Urinary bladder (tissue), 4 donors: ENCODE measurements around the gene KDM5C. TPM values are rescaled to one million over a fixed set of nuclear protein-coding genes. Genes with fewer than 3 reads are reported as not detected.

Source experiments
- DNase-seq: peaks from one replicate; pipeline ENCODE4 v3.0.0-alpha.2; 2015; ENCODE audit errors: extremely low spot score
- H3K27ac ChIP-seq: one replicate; pipeline ENCODE4 v1.5.1; 2013; ENCODE audit warnings: low read depth, mild to moderate bottlenecking, moderate library complexity
- H3K36me3 ChIP-seq: one replicate; pipeline ENCODE4 v1.6.1; 2013; ENCODE audit warnings: mild to moderate bottlenecking, moderate library complexity; ENCODE audit not compliant: insufficient read depth
- H3K4me1 ChIP-seq: one replicate; pipeline ENCODE4 v1.6.1; 2013; ENCODE audit warnings: mild to moderate bottlenecking, moderate library complexity; ENCODE audit not compliant: insufficient read depth
- H3K4me3 ChIP-seq: one replicate; pipeline ENCODE4 v1.5.1; 2013; ENCODE audit warnings: low read depth, low read length
- WGBS: extraction: QIAGEN DNeasy Blood & Tissue Kit; methylation state at CpG from one replicate; pipeline ENCODE4 v1.1.7; 2013; 5-methylcytosine and 5-hydroxymethylcytosine counted together
- polyA plus RNA-seq: library from polyadenylated mRNA; stranded (reverse); fragments of 200-250 nt; gene quantifications from one replicate; pipeline ENCODE4 v1.2.3, GENCODE V29; 2013
- total RNA-seq: library from RNA; depleted of rRNA; stranded (reverse); fragments of >200 nt; gene quantifications from one replicate; pipeline ENCODE4 v1.2.3, GENCODE V29; 2014
- donor health status: healthy with polysubstance abuse.
- donor health status: healthy.

KDM5C gene
- total and polyA plus RNA-seq, 2 donors, result 33.1 to 76.7 TPM

GRCh38 chrX:53239474-53239873 is 14.5 kb upstream of the KDM5C start:
- Histone ChIP-seq H3K4me3 (no peak overlapping the region), H3K27ac (no peak overlapping the region), H3K4me1 (no peaks in the 10 kb centered on the region), H3K36me3 (peaks cover 2% of the 10 kb centered on the region)
- DNase-seq, result no peak
- WGBS, result 67% methylated on average over 6 of the region's 6 CpGs

GRCh38 chrX:53237056-53237455 is 12.0 kb upstream of the KDM5C start:
- DNase-seq, result no peak
- Histone ChIP-seq H3K36me3 (peaks cover 2% of the 10 kb centered on the region), H3K27ac (no peak overlapping the region), H3K4me3 (no peak overlapping the region), H3K4me1 (no peaks in the 10 kb centered on the region)
- WGBS, result 74% methylated on average over 10 of the region's 10 CpGs

- 89% methylated on average over 20 of the region's 20 CpGs for WGBS
- no peak overlapping the region for H3K4me3 ChIP-seq
- no peak overlapping the region for H3K27ac ChIP-seq
- DNase-seq, result no peak
- H3K4me1 ChIP-seq, result no peaks in the 10 kb centered on the region
- H3K36me3 ChIP-seq, result peaks cover 2% of the 10 kb centered on the region
Observed at GRCh38 chrX:53236025-53236679, 11.1 kb upstream of the KDM5C start.

- no peak overlapping the region for H3K27ac ChIP-seq
- no peak for DNase-seq
- no peak overlapping the region for H3K4me3 ChIP-seq
- WGBS, result 85% methylated on average over 12 of the region's 12 CpGs
- peaks cover 2% of the 10 kb centered on the region for H3K36me3 ChIP-seq
- no peaks in the 10 kb centered on the region for H3K4me1 ChIP-seq
Observed at GRCh38 chrX:53235566-53235965, 10.6 kb upstream of the KDM5C start.

GRCh38 chrX:53234484-53234883 is 9.5 kb upstream of the KDM5C start:
- DNase-seq, result no peak
- 99% methylated on average over 9 of the region's 9 CpGs for WGBS
- Histone ChIP-seq H3K27ac (no peak overlapping the region), H3K4me1 (no peaks in the 10 kb centered on the region), H3K4me3 (no peak overlapping the region), H3K36me3 (peaks cover 2% of the 10 kb centered on the region)

- Histone ChIP-seq H3K27ac (no peak overlapping the region), H3K4me3 (no peak overlapping the region), H3K36me3 (peaks cover under 1% of the 10 kb centered on the region), H3K4me1 (no peaks in the 10 kb centered on the region)
- 88% methylated on average over 9 of the region's 9 CpGs for WGBS
- no peak for DNase-seq
Observed at GRCh38 chrX:53233536-53233935, 8.5 kb upstream of the KDM5C start.

GRCh38 chrX:53230116-53230515 is 5.1 kb upstream of the KDM5C start:
- WGBS, result 77% methylated on average over 5 of the region's 5 CpGs
- H3K27ac ChIP-seq, result no peak overlapping the region

GRCh38 chrX:53227224-53227765 is 2.3 kb upstream of the KDM5C start:
- no peak overlapping the region for H3K27ac ChIP-seq
- WGBS, result 81% methylated on average over 7 of the region's 7 CpGs
- no peak for DNase-seq
- H3K4me3 ChIP-seq, result no peak overlapping the region
- no peaks in the 10 kb centered on the region for H3K4me1 ChIP-seq
- no peaks in the 10 kb centered on the region for H3K36me3 ChIP-seq

More at GRCh38 chrX:53230116-53230515, 5.1 kb upstream of the KDM5C start:
- Histone ChIP-seq H3K4me1 (no peaks in the 10 kb centered on the region), H3K36me3 (no peaks in the 10 kb centered on the region), H3K4me3 (no peak overlapping the region)
- no peak for DNase-seq

- no peak for DNase-seq
- no peaks in the 10 kb centered on the region for H3K4me1 ChIP-seq
- peak overlapping the region; percentile 78 for H3K4me3 ChIP-seq
- peak overlapping the region; percentile 87 for H3K27ac ChIP-seq
- WGBS, result under 1% methylated on average over 40 of the region's 40 CpGs
- no peaks in the 10 kb centered on the region for H3K36me3 ChIP-seq
Observed at GRCh38 chrX:53223955-53224859, 800 bp downstream of the KDM5C start.

GRCh38 chrX:53223068-53223693 is 1.8 kb downstream of the KDM5C start:
- Histone ChIP-seq H3K4me1 (no peaks in the 10 kb centered on the region), H3K36me3 (peaks cover 2% of the 10 kb centered on the region), H3K27ac (no peak overlapping the region), H3K4me3 (peak overlapping the region; percentile 78)
- no peak for DNase-seq
- WGBS, result 43% methylated on average over 2 of the region's 2 CpGs

- Histone ChIP-seq H3K4me3 (no peak overlapping the region), H3K36me3 (peaks cover 10% of the 10 kb centered on the region), H3K27ac (no peak overlapping the region), H3K4me1 (no peaks in the 10 kb centered on the region)
- no peak for DNase-seq
- WGBS, result 89% methylated on average over 9 of the region's 9 CpGs
Observed at GRCh38 chrX:53211391-53211978, 13.5 kb downstream of the KDM5C start.

GRCh38 chrX:53196678-53197077 is 28.3 kb downstream of the KDM5C start:
- Histone ChIP-seq H3K27ac (no peak overlapping the region), H3K36me3 (peaks cover 15% of the 10 kb centered on the region), H3K4me3 (no peak overlapping the region), H3K4me1 (no peaks in the 10 kb centered on the region)
- WGBS, result 95% methylated on average over 12 of the region's 12 CpGs
- DNase-seq, result no peak

- H3K36me3 ChIP-seq, result peaks cover 15% of the 10 kb centered on the region
- no peak overlapping the region for H3K4me3 ChIP-seq
- 72% methylated on average over 2 of the region's 2 CpGs for WGBS
- no peak for DNase-seq
- H3K27ac ChIP-seq, result no peak overlapping the region
- no peaks in the 10 kb centered on the region for H3K4me1 ChIP-seq
Observed at GRCh38 chrX:53195401-53195800, 29.6 kb downstream of the KDM5C start.
